CD14-positive monocyte (primary cell): ENCODE measurements around the gene IYD. TPM values are rescaled to one million over a fixed set of nuclear protein-coding genes. Genes with fewer than 3 reads are reported as not detected.

Source experiments
- DNase-seq, 3 donors: peaks; one replicate each; pipeline ENCODE4 v3.0.0-alpha.2; 2011 to 2022
- H2AFZ ChIP-seq: 2 replicates; pipeline ENCODE4 v1.6.0; 2012; ENCODE audit warnings: mild to moderate bottlenecking, low read depth, low read length, inconsistent platforms; ENCODE audit not compliant: insufficient read depth, poor library complexity, severe bottlenecking
- H3K27ac ChIP-seq, 2 donors: 1 replicate in 1 of 2; 2 replicates in 1 of 2; pipeline ENCODE4 v1.5.1; 2012 to 2013; ENCODE audit warnings: low read length in 2 of 2, control low read depth in 1 of 2, inconsistent platforms in 1 of 2, low read depth in 1 of 2, mild to moderate bottlenecking in 1 of 2
- H3K27me3 ChIP-seq, 2 donors: one replicate each; pipeline versions ENCODE4 v1.6.0 to v1.6.1; 2011 to 2013; ENCODE audit warnings: low read length in 2 of 2; ENCODE audit not compliant: control insufficient read depth in 2 of 2, insufficient read depth in 2 of 2
- H3K36me3 ChIP-seq, 2 donors: replicated peaks in 1 of 2; 1 replicate in 1 of 2; 2 replicates in 1 of 2; pipeline versions ENCODE4 v1.5.1 to v1.6.1; 2012 to 2013; ENCODE audit warnings: low read length in 2 of 2, control low read depth in 1 of 2, inconsistent platforms in 1 of 2, mild to moderate bottlenecking in 1 of 2; ENCODE audit not compliant: insufficient read depth in 2 of 2, control insufficient read depth in 1 of 2
- H3K4me1 ChIP-seq, 2 donors: 1 replicate in 1 of 2; 2 replicates in 1 of 2; pipeline versions ENCODE4 v1.5.1 to v1.6.1; 2012 to 2013; ENCODE audit warnings: low read length in 2 of 2, control low read depth in 1 of 2, inconsistent platforms in 1 of 2, mild to moderate bottlenecking in 1 of 2, moderate library complexity in 1 of 2; ENCODE audit not compliant: insufficient read depth in 2 of 2, control insufficient read depth in 1 of 2
- H3K4me2 ChIP-seq: replicated peaks from 2 replicates; pipeline ENCODE3; 2012; ENCODE audit warnings: low read length, moderate library complexity, mild to moderate bottlenecking; ENCODE audit not compliant: poor library complexity, severe bottlenecking; ENCODE audit errors: extremely low read depth
- H3K4me3 ChIP-seq, 3 experiments: fragments of 200-600 bp in 1 of 3; sonication (generic) in 1 of 3; replicated peaks in 1 of 3; 1 replicate in 2 of 3; 2 replicates in 1 of 3; pipeline ENCODE4 v1.5.1; 2011 to 2013; ENCODE audit warnings: low read length in 3 of 3, mild to moderate bottlenecking in 3 of 3, control low read depth in 2 of 3, low read depth in 2 of 3, inconsistent platforms in 1 of 3, moderate library complexity in 1 of 3
- H3K79me2 ChIP-seq: 2 replicates; pipeline ENCODE4 v1.6.0; 2012; ENCODE audit warnings: mild to moderate bottlenecking, control low read depth, inconsistent platforms, low read length, moderate library complexity; ENCODE audit not compliant: insufficient read depth
- H3K9ac ChIP-seq: 2 replicates; pipeline ENCODE4 v1.6.0; 2017; ENCODE audit warnings: low read length, mild to moderate bottlenecking; ENCODE audit not compliant: insufficient read depth, poor library complexity, severe bottlenecking
- H3K9me3 ChIP-seq, 2 donors: replicated peaks in 1 of 2; 1 replicate in 1 of 2; 2 replicates in 1 of 2; pipeline versions ENCODE4 v1.5.1 to v1.6.1; 2012 to 2013; ENCODE audit warnings: low read length in 2 of 2, control low read depth in 1 of 2; ENCODE audit not compliant: control insufficient read depth in 1 of 2, insufficient read depth in 1 of 2
- H4K20me1 ChIP-seq: 2 replicates; pipeline ENCODE4 v1.6.0; 2012; ENCODE audit warnings: mild to moderate bottlenecking, low read length, control low read depth, moderate library complexity; ENCODE audit not compliant: insufficient read depth
- H3K27ac Mint-ChIP-seq, 7 donors: one replicate each; pipeline ENCODE4 v1.8.0; 2020; ENCODE audit warnings: mild to moderate bottlenecking in 7 of 7, mixed read lengths in 7 of 7, moderate library complexity in 6 of 7, inconsistent platforms in 2 of 7
- H3K27me3 Mint-ChIP-seq, 3 donors: one replicate each; pipeline ENCODE4 v1.8.0; 2021 to 2022; ENCODE audit warnings: low read depth in 3 of 3, mild to moderate bottlenecking in 3 of 3, mixed read lengths in 3 of 3, moderate library complexity in 3 of 3, inconsistent platforms in 1 of 3
- H3K36me3 Mint-ChIP-seq, 2 donors: one replicate each; pipeline ENCODE4 v1.8.0; 2020; ENCODE audit warnings: mixed read lengths in 2 of 2, inconsistent platforms in 1 of 2, mild to moderate bottlenecking in 1 of 2
- H3K4me1 Mint-ChIP-seq: one replicate; pipeline ENCODE4 v1.8.0; 2020; ENCODE audit warnings: mild to moderate bottlenecking, mixed read lengths
- H3K4me3 Mint-ChIP-seq, 2 donors: one replicate each; pipeline ENCODE4 v1.8.0; 2020; ENCODE audit warnings: mild to moderate bottlenecking in 2 of 2, mixed read lengths in 2 of 2, moderate library complexity in 1 of 2
- H3K9me3 Mint-ChIP-seq, 7 donors: one replicate each; pipeline ENCODE4 v1.8.0; 2020 to 2022; ENCODE audit warnings: mixed read lengths in 7 of 7, mild to moderate bottlenecking in 6 of 7, moderate library complexity in 6 of 7, inconsistent platforms in 2 of 7
- WGBS: methylation state at CpG from one replicate; pipeline ENCODE4 v1.1.5; 2013; ENCODE audit warnings: missing lambda C conversion rate; ENCODE audit not compliant: insufficient coverage; 5-methylcytosine and 5-hydroxymethylcytosine counted together
- intact Hi-C, 2 donors: fragments of 100-400 bp; cut with micrococcal nuclease; formaldehyde crosslinking; loops; one replicate each; pipeline versions ENCODE4 v1.15.0 to v1.15.1; 2023
- polyA plus RNA-seq, 3 donors: library from polyadenylated mRNA; depleted of rRNA in 1 of 3; unstranded in 2 of 3; stranded (reverse) in 1 of 3; fragments of 300-500 nt in 2 of 3; fragments of >200 nt in 1 of 3; fragmentation: Illumina TruSeq in 2 of 3; gene quantifications; 1 replicate in 2 of 3; 2 replicates in 1 of 3; pipeline ENCODE4 v1.2.3, GENCODE V29; 2012 to 2021
- TF ChIP-seq, protein P1 (sequence below): fragments of 200-600 bp; IDR thresholded peaks from one replicate; pipeline ENCODE4 v1.8.0; 2022; ENCODE audit warnings: antibody characterized with exemption, mild to moderate bottlenecking

The IYD gene
- polyA plus RNA-seq, 3 donors = not detected

- Histone ChIP-seq H3K79me2 (no peaks in the 10 kb centered on the region), H3K4me1 (no peaks in the 10 kb centered on the region), H3K9me3 (no peaks in the 10 kb centered on the region), H3K27ac (no peak overlapping the region), H3K4me3 (no peak overlapping the region), H3K9ac (no peak overlapping the region), H2AFZ (no peak overlapping the region), H3K4me2 (no peak overlapping the region), H4K20me1 (no peaks in the 10 kb centered on the region), H3K27me3 (peaks cover 0 to 2% of the 10 kb centered on the region in 2 donors), H3K36me3 (no peaks in the 10 kb centered on the region)
- Mint-ChIP-seq H3K4me1 (no peaks in the 10 kb centered on the region), H3K9me3 (no peaks in the 10 kb centered on the region), H3K36me3 (no peaks in the 10 kb centered on the region), H3K27me3 (peaks cover 7 to 10% (median 7%) of the 10 kb centered on the region in 3 donors), H3K27ac (no peak overlapping the region), H3K4me3 (no peak overlapping the region)
- DNase-seq = no peak
- TF ChIP-seq, protein P1, sequence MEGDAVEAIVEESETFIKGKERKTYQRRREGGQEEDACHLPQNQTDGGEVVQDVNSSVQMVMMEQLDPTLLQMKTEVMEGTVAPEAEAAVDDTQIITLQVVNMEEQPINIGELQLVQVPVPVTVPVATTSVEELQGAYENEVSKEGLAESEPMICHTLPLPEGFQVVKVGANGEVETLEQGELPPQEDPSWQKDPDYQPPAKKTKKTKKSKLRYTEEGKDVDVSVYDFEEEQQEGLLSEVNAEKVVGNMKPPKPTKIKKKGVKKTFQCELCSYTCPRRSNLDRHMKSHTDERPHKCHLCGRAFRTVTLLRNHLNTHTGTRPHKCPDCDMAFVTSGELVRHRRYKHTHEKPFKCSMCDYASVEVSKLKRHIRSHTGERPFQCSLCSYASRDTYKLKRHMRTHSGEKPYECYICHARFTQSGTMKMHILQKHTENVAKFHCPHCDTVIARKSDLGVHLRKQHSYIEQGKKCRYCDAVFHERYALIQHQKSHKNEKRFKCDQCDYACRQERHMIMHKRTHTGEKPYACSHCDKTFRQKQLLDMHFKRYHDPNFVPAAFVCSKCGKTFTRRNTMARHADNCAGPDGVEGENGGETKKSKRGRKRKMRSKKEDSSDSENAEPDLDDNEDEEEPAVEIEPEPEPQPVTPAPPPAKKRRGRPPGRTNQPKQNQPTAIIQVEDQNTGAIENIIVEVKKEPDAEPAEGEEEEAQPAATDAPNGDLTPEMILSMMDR = no peak
- WGBS = 63% methylated on average over 2 of the region's 6 CpGs
- intact Hi-C loops = loop anchor here (10.0 kb wide), 1 partner anchor 309 kb away; no protein-coding TSS in a partner anchor
Measured at GRCh38 chr6:150394053-150394898, 25.5 kb downstream of the IYD start.

GRCh38 chr6:150394899-150395295, 26.1 kb downstream of the IYD start:
- H2AFZ ChIP-seq = no peak overlapping the region
- H3K27ac Mint-ChIP-seq = no peak overlapping the region
- H3K4me3 Mint-ChIP-seq = no peak overlapping the region

More at GRCh38 chr6:150394899-150395295, 26.1 kb downstream of the IYD start:
- no CpG with 5 or more reads among the region's 3 CpGs for WGBS
- no peaks in the 10 kb centered on the region for H3K36me3 Mint-ChIP-seq
- Histone ChIP-seq H3K27ac (no peak overlapping the region), H3K79me2 (no peaks in the 10 kb centered on the region), H3K27me3 (peaks cover 0 to 2% of the 10 kb centered on the region in 2 donors), H4K20me1 (no peaks in the 10 kb centered on the region), H3K4me2 (no peak overlapping the region), H3K9ac (no peak overlapping the region), H3K36me3 (no peaks in the 10 kb centered on the region), H3K4me1 (no peaks in the 10 kb centered on the region), H3K4me3 (no peak overlapping the region), H3K9me3 (no peaks in the 10 kb centered on the region)
- peaks cover 7 to 10% (median 8%) of the 10 kb centered on the region in 3 donors for H3K27me3 Mint-ChIP-seq
- TF ChIP-seq, protein P1 = no peak
- intact Hi-C loops = loop anchor here (10.0 kb wide), 1 partner anchor 310 kb away; no protein-coding TSS in a partner anchor
- no peak for DNase-seq
- H3K4me1 Mint-ChIP-seq = no peaks in the 10 kb centered on the region
- H3K9me3 Mint-ChIP-seq = no peaks in the 10 kb centered on the region
